Activated naive CD4-positive, alpha-beta T cell treated with anti-CD3 and anti-CD28 coated beads, Interleukin-2, amount 50 U/mL, for 16 hours (primary cell): Measurements from ENCODE around the gene KIAA1755.

Experiments
- DNase-seq: peaks from one replicate; pipeline ENCODE4 v3.0.0-alpha.2; 2020

Gene KIAA1755

DNA sequence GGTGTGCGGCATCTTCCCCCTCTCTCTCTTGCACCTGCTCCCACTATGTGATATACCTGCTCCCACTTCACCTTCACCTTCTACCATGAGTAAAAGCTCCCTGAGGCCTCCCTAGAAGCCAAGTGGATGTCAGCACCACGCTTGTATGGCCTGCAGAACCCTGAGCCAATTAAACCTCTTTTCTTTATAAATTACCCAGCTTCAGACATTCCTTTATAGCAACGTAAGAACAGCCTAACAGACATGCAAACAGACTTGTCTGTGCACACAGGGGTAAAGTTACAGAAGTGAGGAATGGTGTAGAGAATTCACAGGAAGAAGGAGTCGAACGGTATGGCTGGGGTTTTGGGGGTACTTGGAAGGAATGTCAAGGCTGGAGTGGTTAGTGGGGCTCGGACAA, 80.7 kb downstream of the KIAA1755 start:
- DNase-seq: no peak

DNA sequence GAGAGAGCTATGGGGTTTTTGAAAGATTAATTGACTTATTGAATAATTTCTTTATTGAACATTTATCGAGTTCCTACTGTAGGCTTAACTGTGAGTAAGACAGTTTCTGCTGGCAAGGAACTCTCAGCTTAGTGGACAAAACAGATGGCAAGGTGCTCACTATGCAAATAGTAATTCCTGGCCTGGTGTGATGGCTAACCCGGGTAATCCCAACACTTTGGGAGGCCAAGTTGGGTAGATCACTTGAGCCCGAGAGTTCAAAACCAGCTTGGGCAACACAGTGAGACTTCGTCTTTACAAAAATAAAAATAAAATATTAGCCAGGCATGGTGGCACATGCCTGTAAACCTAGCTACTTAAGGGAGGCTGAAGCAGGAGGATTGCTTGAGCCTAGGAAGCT, 82.0 kb downstream of the KIAA1755 start:
- DNase-seq: no peak

- DNase-seq: no peak
These were observed 82.5 kb downstream of the KIAA1755 start for GRCh38 chr20:38178065-38178491.

DNA sequence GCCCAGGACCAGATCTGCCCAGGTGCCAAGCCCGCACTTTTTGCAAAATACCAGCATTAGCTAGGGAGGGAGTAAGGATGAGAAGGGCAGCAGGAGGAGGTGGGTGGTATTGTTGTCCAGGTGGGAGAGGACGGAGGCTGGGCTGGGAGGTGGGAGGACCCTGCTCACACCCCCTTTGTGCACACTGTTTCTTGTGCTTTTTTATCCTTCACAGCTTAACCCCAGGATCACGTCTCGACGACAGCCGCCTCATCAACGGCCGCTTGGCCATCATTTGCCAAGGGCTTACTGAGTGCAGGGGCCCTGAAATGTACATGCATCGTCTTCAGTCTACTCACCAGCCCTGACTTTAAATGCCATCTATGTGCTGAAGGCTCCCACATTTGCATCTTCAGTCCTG, 83.3 kb downstream of the KIAA1755 start:
- no peak for DNase-seq

- DNase-seq: no peak
These were observed 85.0 kb downstream of the KIAA1755 start for GRCh38 chr20:38175304-38176180.

DNA sequence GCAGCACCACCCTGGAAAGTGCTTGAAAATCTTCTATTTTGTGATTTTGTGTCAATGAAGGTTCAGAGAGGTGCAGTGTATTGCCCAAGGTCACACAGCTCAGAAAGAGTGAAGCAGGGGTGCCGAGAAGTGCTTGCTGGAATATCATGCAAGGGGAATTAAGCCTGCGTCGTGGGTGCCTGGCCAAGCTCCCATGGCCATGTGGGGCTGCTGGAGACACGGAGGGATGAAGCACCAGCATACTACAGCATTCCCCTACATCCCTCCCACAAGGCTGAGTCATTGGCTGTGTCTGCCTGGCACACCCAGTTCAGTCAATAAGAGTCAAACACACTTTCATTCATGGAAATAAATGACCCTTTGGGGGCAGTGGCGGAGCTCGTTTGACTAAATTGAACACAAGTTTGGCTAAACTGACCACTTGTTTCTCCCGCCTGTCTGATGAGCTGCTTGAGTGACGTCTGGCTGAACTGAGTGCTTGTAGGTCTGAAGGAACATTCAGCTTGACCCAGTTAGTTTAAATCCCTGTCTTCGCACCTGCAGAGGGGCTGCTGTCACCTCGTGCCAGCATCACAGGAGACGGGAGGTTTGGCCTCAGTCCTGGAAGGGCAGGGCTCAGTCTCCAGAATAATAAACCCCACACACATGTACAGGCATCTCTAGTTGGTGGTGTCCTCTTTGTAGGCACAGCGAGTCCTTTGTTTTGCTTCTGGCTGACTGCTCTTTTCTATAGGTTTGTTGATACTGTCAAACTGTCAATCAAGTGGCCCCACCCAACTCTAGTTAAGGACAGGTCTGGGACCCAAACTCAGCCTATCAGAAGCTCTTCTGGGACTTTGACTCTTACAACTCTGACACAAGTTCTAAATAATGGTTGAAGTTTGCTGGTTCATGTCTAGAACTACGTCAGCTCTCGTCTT, 87.0 kb downstream of the KIAA1755 start:
- DNase-seq: no peak

GRCh38 chr20:38172408-38172807, 88.1 kb downstream of the KIAA1755 start:
- no peak for DNase-seq

- DNase-seq: no peak
These were observed 88.9 kb downstream of the KIAA1755 start for GRCh38 chr20:38171675-38172043.

DNA sequence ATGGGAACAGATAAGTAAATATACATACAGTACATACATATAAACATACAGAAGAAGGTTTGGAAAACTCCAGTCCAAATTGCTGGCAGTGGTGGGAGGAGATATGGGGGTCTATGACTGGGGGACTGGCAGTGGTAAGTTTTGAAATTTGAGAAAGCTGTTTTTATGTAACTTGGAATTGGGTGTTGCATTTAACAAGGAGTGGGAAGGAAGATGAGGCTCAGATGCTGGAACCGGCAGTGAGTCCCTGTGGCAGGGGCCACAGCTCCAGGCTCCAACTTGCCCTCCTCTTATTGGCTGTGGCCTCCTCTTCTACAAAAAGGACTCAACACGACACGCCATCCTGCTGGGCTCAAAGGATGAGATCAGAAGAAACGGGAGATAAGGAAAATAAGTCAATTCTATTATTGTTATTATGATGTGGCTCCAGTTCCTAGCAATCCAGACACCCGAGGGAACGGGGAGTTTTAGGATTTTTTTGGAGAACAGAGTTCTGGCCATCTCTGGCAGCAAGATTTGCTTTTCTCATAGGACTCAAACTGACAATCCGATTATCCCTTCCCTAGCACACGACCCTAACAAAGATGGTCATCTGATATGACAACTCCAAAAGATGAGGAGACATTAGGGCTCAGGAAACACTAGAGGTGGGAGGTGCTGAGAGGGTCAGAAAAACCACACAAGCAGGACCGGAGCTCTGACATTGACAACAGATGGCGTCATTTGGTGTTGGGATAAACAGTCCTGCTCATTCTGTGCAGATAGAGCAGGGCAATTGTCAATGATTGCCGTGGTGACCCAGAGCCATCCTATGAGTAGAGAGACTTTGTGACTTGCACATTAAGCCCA, 89.5 kb downstream of the KIAA1755 start:
- no peak for DNase-seq

DNA sequence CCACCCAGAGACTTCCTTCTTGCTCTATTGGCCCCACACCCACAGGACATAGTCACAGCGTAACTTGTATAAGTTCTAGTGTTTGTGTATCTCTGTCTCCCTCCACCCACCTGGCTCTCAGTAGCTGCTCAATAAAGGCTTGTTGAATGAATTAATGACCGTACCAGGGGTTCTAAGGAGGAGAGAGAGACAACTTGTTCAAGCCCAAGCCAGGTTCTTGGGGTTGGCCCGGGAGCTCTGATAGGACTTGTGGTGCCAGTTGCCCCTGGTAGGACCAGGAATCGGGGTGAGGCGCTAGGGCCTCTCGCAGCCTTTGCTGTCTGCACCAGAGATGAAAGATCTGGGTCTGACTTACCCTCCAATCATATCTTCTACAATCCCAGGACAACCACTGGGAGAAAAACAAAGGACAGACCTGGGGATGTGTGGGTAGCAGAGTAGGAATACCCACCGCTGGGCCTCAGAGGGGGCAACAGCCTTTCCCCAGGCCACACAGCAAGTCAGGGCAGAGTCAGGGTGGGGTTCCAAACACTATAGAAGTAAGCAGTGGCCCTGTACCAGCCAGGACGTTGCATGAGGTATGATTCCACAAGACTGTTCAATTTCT, 90.2 kb downstream of the KIAA1755 start:
- DNase-seq: no peak

- DNase-seq: no peak
These were observed 90.8 kb downstream of the KIAA1755 start for GRCh38 chr20:38169636-38170193.

- no peak for DNase-seq
These were observed 91.5 kb downstream of the KIAA1755 start for GRCh38 chr20:38168791-38169589.

DNA sequence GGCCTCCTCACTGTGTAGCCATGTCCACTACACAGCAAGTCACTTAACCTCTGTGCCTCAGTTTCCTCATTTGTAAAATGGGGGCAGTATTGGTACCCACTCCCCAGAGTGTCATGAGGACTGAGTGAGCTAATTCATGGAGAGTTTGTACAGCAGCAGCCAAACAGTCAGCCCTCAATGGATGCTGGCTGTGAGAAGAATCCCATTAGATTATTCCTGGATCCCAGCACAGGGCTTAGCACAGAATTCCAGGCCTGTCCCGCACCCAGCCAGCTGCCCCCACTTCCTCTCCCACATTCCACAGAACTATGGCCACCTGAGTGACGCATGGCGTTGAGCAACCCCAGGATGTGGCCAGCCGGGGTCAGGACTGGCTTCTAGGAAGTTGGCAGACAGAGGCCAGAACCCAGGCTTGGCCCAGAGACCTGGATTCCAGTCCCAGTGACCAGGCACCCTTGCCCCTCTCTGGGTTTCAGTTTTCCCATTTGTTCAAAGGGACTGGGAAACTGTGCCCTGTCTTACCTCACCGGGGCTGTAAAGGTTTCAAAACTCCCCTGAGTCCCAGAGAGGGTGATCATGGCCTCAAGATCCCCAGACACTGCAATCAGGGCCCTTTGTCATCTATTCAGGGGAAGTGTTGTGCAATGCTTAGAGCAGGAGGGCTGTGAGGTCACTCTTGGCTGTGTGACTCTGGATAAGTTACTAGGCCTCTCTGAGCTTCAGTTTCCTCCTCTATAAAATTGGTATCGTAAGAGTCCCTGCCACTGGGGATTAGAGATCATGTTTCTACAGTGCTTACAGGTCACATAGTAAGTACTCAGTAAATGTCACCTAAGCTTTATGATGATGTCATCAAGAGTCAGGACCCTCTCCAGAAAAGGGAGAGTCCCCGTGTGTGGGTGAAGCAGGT, 92.4 kb downstream of the KIAA1755 start:
- no peak for DNase-seq

DNA sequence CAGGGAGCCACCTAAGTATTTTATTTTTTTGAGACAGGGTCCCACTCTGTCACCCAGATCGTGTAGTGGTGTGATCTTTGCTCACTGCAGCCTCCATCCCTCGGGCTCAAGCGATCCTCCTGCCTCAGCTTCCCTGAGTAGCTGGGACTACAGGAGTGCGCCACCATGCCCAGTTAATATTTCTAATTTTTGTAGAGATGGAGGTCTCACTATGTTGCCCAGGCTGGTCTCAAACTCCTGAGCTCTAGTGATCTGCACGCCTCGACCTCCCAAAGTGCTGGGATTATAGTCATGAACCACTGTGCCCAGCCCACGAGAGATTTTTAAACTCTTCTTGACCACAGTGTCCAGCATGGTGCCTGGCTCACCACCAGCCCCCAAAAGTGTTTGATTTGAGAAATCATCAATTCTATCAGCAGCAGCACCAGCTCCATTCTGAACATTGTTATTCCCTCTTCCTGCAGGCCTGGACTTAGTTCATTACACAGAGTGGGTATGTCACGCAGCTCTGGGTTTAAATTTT, 93.1 kb downstream of the KIAA1755 start:
- DNase-seq: no peak

- DNase-seq: no peak
These were observed 93.8 kb downstream of the KIAA1755 start for GRCh38 chr20:38166703-38167233.

- DNase-seq: no peak
These were observed 94.4 kb downstream of the KIAA1755 start for GRCh38 chr20:38165966-38166702.

DNA sequence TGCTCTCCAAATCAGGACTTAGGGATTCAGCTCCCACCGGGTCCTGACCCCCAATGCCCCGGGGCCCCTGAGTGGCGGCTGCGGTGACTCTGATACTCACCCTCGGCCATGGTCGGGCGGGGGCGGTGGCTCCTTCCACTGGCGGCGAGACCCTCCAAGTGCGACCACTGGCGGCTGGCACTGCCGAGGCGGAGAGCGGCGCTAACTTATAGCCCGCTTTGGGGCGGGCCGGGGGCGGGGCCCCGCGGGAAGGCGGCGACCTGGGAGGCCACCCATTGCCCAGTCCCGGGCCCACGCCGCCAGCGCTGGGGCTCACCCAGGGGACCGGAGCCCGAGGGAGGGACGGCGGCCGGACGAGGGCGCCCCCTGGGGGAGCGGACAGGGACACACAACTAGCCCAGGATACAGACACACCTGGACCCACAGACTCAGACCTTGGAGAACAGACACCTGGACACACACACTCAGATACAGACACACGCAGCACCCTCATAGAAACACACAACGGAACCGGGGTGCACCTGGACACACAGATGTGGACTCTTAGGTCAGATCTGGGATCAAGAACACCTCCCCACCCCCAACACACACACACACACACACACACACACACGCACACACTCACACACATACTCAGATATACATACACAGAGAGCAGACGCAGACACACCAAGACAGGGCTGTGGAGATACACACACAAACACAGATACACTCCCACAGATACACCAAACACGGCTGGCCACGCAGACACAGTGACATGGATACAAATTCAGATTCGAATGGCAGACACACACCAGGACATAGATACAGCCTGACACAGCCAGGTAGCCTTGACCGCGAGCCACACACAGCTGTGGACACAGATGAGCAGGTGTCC, 95.2 kb downstream of the KIAA1755 start, which contains the start of gene TGM2:
TGM2 (minus strand) TSS at position 182 of the 877 bp plus-strand sequence; CDS start at position 110, 72 bp downstream.
- peak; percentile 24 for DNase-seq
